HK-2 (cell line): ENCODE measurements around the gene WDR4.
"Not testable (repeated sequence)": the region's sequence is repeated elsewhere in the genome, so short reads cannot be mapped to it uniquely, and the experiment has no call there.

Source experiments
- DNase-seq: peaks from one replicate; pipeline ENCODE4 v3.0.0-alpha.2; 2018; ENCODE audit not compliant: unreplicated experiment

WDR4 gene

GRCh38 chr21:42815217-42815616 is 64.1 kb downstream of the WDR4 start:
- no peak for DNase-seq

- DNase-seq = not testable (repeated sequence)
These were observed 66.7 kb downstream of the WDR4 start for GRCh38 chr21:42812528-42813241.

DNA sequence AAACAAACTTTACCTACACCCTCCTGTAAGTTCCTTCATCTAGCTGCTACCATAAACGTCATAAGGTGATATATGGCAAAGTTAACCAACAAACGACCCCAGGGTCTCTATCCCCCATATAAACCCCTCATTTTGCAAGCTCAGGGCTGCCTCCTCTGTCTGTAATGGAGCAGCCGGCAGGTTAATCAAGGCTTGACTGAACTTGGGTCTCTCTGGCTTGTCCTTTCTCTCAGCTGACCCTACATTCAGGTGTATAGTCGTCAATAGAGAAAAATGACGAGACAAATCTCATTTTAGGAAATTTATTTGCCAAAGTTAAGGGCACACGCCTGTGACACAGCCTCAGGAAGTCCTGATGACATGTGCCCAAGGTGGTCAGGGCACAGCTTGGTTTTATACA is 67.4 kb downstream of the WDR4 start:
- DNase-seq = no peak

GRCh38 chr21:42809577-42810475 is 69.5 kb downstream of the WDR4 start:
- no peak for DNase-seq

- DNase-seq = no peak
These were observed 70.2 kb downstream of the WDR4 start for GRCh38 chr21:42809171-42809570.

DNA sequence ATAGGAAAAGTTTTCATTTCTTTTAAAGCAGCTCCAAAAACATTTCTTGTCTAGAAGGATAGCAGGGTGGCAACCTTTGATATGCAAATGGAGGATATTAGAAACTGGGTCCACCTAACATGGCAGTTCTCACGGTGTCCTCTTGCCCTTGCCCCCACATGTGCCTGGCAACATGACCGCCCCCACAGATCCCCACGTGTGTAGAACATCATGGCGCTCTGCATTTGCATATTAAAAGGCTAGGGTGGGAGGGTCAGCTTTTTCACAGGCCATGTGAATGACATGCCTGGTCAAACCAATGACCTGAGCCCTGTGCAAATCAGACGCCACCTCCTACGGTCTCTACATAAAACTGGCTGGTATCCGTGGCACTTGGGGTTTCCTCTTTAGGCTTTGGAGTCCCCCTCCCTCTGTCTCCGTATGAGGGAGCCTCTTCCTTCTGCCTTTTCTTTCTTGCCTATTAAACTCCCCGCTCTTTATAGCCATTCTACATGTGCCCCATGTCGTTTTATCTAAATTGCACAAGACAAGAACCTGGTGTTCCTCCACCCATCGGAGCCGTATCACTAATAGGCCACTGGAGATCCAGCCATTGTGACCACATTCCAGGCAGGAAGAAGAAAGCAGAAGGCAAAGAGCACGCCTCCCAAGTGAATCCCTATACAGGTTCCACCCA is 71.3 kb downstream of the WDR4 start:
- DNase-seq = no peak

DNA sequence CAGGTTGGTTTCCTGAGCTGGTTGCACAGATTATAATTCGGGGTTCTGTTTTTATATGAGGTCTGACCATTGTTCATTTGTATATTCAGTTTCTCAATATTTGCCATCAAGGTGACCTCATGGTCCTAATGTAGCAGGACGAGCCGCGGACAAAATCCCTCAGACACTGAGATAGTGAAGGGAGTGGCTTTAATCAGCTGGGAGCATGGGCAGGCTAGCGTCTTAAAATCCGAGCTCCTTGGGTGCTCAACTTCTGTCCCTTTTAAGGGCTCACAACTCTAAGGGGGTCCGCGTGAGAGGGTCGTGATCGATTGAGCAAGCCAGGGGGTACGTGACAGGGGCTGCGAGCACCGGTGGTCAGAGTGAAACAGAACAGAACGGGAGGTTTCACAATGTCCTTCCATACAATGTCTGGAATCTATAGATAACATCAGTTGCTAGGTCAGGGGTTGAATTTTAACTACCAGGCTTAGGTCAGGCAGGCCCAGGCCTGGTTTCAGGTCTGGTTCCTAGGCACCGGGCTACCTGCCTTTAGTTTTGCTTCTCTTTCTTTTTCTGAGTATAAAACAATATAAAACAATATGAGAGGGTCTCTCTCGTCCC is 71.9 kb downstream of the WDR4 start:
- DNase-seq = not testable (repeated sequence)

GRCh38 chr21:42806509-42807140 is 72.7 kb downstream of the WDR4 start:
- no peak for DNase-seq

- not testable (repeated sequence) for DNase-seq
These were observed 77.7 kb downstream of the WDR4 start for GRCh38 chr21:42801616-42802015.

DNA sequence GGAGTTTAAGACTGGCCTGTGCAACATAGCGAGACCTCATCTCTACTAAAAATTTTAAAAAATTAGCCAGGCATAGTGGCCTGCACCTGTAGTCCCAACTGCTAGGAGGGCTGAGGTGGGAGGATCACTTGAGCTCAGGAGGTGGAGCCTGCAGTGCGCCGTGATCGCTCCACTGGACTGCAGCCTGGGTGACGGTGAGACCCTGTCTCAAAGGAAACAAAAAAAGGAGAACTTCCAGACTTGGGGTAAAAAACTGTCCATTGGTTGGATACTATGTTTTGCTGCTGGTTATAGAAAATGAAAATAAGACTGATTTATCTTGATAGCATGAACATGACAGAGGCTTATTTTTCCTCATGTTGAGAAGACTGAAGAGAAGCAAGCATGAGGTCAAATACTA is 79.4 kb downstream of the WDR4 start:
- DNase-seq = no peak

GRCh38 chr21:42799516-42799915 is 79.8 kb downstream of the WDR4 start:
- DNase-seq = no peak
